Skeletal muscle satellite cell (primary cell): ENCODE data around the gene UNC80. TPM values are rescaled to one million over a fixed set of nuclear protein-coding genes. Genes with fewer than 3 reads are reported as not detected.

Experiments used
- H3K27me3 ChIP-seq: 2 replicates; pipeline ENCODE4 v1.7.0; 2013; ENCODE audit warnings: low read length; ENCODE audit not compliant: control insufficient read depth, insufficient read depth
- H3K36me3 ChIP-seq: 2 replicates; pipeline ENCODE4 v1.7.0; 2013; ENCODE audit warnings: mild to moderate bottlenecking, control low read depth, low read length; ENCODE audit not compliant: insufficient read depth
- H3K4me1 ChIP-seq: 2 replicates; pipeline ENCODE4 v1.7.0; 2013; ENCODE audit warnings: low read length; ENCODE audit not compliant: control insufficient read depth, insufficient read depth
- H3K4me2 ChIP-seq: 2 replicates; pipeline ENCODE4 v1.7.0; 2013; ENCODE audit warnings: mild to moderate bottlenecking, low read length
- H3K4me3 ChIP-seq: 2 replicates; pipeline ENCODE4 v1.7.0; 2013; ENCODE audit warnings: low read length
- H3K9ac ChIP-seq: 2 replicates; pipeline ENCODE4 v1.7.0; 2013; ENCODE audit warnings: mild to moderate bottlenecking, low read depth, low read length, moderate library complexity
- H3K9me3 ChIP-seq: replicated peaks from 2 replicates; pipeline ENCODE4 v1.7.0; 2013; ENCODE audit warnings: mild to moderate bottlenecking, control low read depth, low read length
- small RNA-seq: library from RNA; depleted of rRNA; stranded (forward); fragments of <200 nt; gene quantifications from one replicate; pipeline ENCODE3, GENCODE V24; 2012

Gene UNC80

GRCh38 chr2:210034087-210034683, 262.6 kb downstream of the UNC80 start:
- H3K9ac ChIP-seq: no peak overlapping the region
- H3K27me3 ChIP-seq: no peaks in the 10 kb centered on the region
- H3K4me2 ChIP-seq: no peak overlapping the region
- H3K4me3 ChIP-seq: no peak overlapping the region
- peaks cover 6% of the 10 kb centered on the region for H3K36me3 ChIP-seq
- H3K9me3 ChIP-seq: no peaks in the 10 kb centered on the region
- H3K4me1 ChIP-seq: no peaks in the 10 kb centered on the region

GRCh38 chr2:210035679-210036078, 264.0 kb downstream of the UNC80 start:
- Histone ChIP-seq H3K36me3 (peaks cover 6% of the 10 kb centered on the region), H3K4me1 (no peaks in the 10 kb centered on the region), H3K4me2 (no peak overlapping the region), H3K4me3 (no peak overlapping the region), H3K27me3 (no peaks in the 10 kb centered on the region), H3K9ac (no peak overlapping the region), H3K9me3 (no peaks in the 10 kb centered on the region)

GRCh38 chr2:210038078-210038477, 266.4 kb downstream of the UNC80 start:
- Histone ChIP-seq H3K9me3 (no peaks in the 10 kb centered on the region), H3K9ac (no peak overlapping the region), H3K4me3 (no peak overlapping the region), H3K4me2 (no peak overlapping the region), H3K36me3 (no peaks in the 10 kb centered on the region), H3K4me1 (no peaks in the 10 kb centered on the region), H3K27me3 (no peaks in the 10 kb centered on the region)

GRCh38 chr2:210046851-210047500, 275.3 kb downstream of the UNC80 start:
- no peak overlapping the region for H3K4me3 ChIP-seq
- H3K4me1 ChIP-seq: no peaks in the 10 kb centered on the region
- H3K9me3 ChIP-seq: no peaks in the 10 kb centered on the region
- H3K4me2 ChIP-seq: no peak overlapping the region
- H3K27me3 ChIP-seq: no peaks in the 10 kb centered on the region
- H3K36me3 ChIP-seq: peaks cover 3% of the 10 kb centered on the region
- no peak overlapping the region for H3K9ac ChIP-seq

Small RNA genes within 50 kb of the gene (small RNA-seq; reads per million reads assigned to genes)
- gene RNA5SP118: not detected
